CD4-positive, CD25-positive, alpha-beta regulatory T cell (primary cell): ENCODE measurements around the gene MYL12B. TPM values are rescaled to one million over a fixed set of nuclear protein-coding genes. Genes with fewer than 3 reads are reported as not detected.

Experiments used
- ATAC-seq, 2 donors: fragments of 150-1000 bp; cut with Tn5 transposase; one replicate each; pipeline ENCODE4 v1.10.0; 2021; ENCODE audit warnings: low read depth in 2 of 2, moderate number of reproducible peaks in 2 of 2, moderate library complexity in 1 of 2
- DNase-seq, 3 donors: peaks; one replicate each; pipeline versions ENCODE4 v3.0.0 to v3.0.0-alpha.2; 2012 to 2022; ENCODE audit warnings: mixed read lengths in 1 of 3
- H3K27ac ChIP-seq: one replicate; pipeline ENCODE4 v1.7.0; 2013; ENCODE audit warnings: mild to moderate bottlenecking, low read length; ENCODE audit not compliant: insufficient read depth, poor library complexity, severe bottlenecking
- H3K27me3 ChIP-seq: one replicate; pipeline ENCODE4 v1.7.0; 2013; ENCODE audit warnings: low read length; ENCODE audit not compliant: control insufficient read depth, insufficient read depth
- H3K36me3 ChIP-seq: one replicate; pipeline ENCODE4 v1.7.0; 2013; ENCODE audit warnings: mild to moderate bottlenecking, low read length, moderate library complexity; ENCODE audit not compliant: control insufficient read depth, insufficient read depth
- H3K4me1 ChIP-seq: 2 replicates; pipeline ENCODE4 v1.7.0; 2013; ENCODE audit warnings: mild to moderate bottlenecking, low read length; ENCODE audit not compliant: insufficient read depth, control insufficient read depth, poor library complexity, severe bottlenecking
- H3K4me3 ChIP-seq: one replicate; pipeline ENCODE4 v1.7.0; 2013; ENCODE audit warnings: low read depth, mild to moderate bottlenecking, low read length, moderate library complexity
- H3K9me3 ChIP-seq, 2 experiments: 1 replicate in 1 of 2; 2 replicates in 1 of 2; pipeline ENCODE4 v1.7.0; 2013; ENCODE audit warnings: low read length in 2 of 2, mild to moderate bottlenecking in 1 of 2, moderate library complexity in 1 of 2; ENCODE audit not compliant: control insufficient read depth in 2 of 2
- H3K27ac Mint-ChIP-seq, 3 donors: one replicate each; pipeline ENCODE4 v1.8.0; 2020 to 2022; ENCODE audit warnings: mild to moderate bottlenecking in 3 of 3, mixed read lengths in 3 of 3, moderate library complexity in 2 of 3
- H3K27me3 Mint-ChIP-seq: one replicate; pipeline ENCODE4 v1.8.0; 2022; ENCODE audit warnings: mild to moderate bottlenecking, mixed read lengths
- H3K36me3 Mint-ChIP-seq: one replicate; pipeline ENCODE4 v1.8.0; 2020; ENCODE audit warnings: mixed read lengths
- H3K4me1 Mint-ChIP-seq, 4 donors: one replicate each; pipeline ENCODE4 v1.8.0; 2020 to 2022; ENCODE audit warnings: mixed read lengths in 4 of 4, mild to moderate bottlenecking in 1 of 4
- H3K4me3 Mint-ChIP-seq, 4 donors: one replicate each; pipeline ENCODE4 v1.8.0; 2020 to 2022; ENCODE audit warnings: mild to moderate bottlenecking in 4 of 4, mixed read lengths in 4 of 4, moderate library complexity in 3 of 4
- H3K9me3 Mint-ChIP-seq, 7 donors: one replicate each; pipeline ENCODE4 v1.8.0; 2020 to 2022; ENCODE audit warnings: mixed read lengths in 7 of 7, mild to moderate bottlenecking in 3 of 7, moderate library complexity in 2 of 7
- polyA plus RNA-seq, 4 donors: library from polyadenylated mRNA; unstranded; fragments of 300-500 nt; fragmentation: Illumina TruSeq; gene quantifications; one replicate each; pipeline ENCODE4 v1.2.3, GENCODE V29; 2021
- total RNA-seq: library from RNA; stranded (reverse); gene quantifications from one replicate; pipeline ENCODE4 v1.2.3, GENCODE V29; 2022

Gene MYL12B
- total and polyA plus RNA-seq, 5 donors from 2014 or later = 168 to 1,134 (median 998) TPM

DNA sequence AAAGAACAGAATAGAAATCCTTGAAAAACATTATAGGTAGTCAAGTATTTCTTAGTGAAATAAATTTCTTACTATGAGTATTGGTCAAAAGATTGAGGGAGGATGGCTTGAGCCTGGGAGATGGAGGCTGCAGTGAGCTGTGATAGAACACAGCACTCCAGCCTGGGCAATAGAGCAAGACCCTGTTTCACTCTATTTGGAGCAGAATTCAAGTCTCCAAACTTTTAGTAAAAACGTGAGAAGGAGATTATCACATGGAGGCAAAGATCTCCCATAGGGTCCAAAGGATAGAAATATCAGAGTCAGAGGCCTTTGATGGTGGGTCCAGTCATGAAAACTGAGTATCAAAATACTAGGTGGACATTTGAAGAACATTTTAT is 16.8 kb upstream of the MYL12B start:
- peaks cover 10 to 41% (median 20%) of the 10 kb centered on the region in 4 donors for H3K4me1 Mint-ChIP-seq
- no peaks in the 10 kb centered on the region for H3K27me3 Mint-ChIP-seq
- peaks cover 0 to 11% (median 1%) of the 10 kb centered on the region in 7 donors for H3K9me3 Mint-ChIP-seq
- peaks cover 0 to 10% of the 10 kb centered on the region in 2 experiments for H3K9me3 ChIP-seq
- ATAC-seq (no peak), DNase-seq (no peak)
- H3K27ac Mint-ChIP-seq = peak overlapping the region; percentile 48 to 85 (median 62)
- H3K36me3 Mint-ChIP-seq = peaks cover 20% of the 10 kb centered on the region
- H3K4me3 ChIP-seq = peak overlapping the region; percentile 10
- H3K4me3 Mint-ChIP-seq = peak overlapping the region; percentile 94 to 99 (median 98)
- no peaks in the 10 kb centered on the region for H3K27me3 ChIP-seq
- H3K4me1 ChIP-seq = peaks cover 35% of the 10 kb centered on the region
- H3K27ac ChIP-seq = peak overlapping the region; percentile 1
- H3K36me3 ChIP-seq = peaks cover 7% of the 10 kb centered on the region

DNA sequence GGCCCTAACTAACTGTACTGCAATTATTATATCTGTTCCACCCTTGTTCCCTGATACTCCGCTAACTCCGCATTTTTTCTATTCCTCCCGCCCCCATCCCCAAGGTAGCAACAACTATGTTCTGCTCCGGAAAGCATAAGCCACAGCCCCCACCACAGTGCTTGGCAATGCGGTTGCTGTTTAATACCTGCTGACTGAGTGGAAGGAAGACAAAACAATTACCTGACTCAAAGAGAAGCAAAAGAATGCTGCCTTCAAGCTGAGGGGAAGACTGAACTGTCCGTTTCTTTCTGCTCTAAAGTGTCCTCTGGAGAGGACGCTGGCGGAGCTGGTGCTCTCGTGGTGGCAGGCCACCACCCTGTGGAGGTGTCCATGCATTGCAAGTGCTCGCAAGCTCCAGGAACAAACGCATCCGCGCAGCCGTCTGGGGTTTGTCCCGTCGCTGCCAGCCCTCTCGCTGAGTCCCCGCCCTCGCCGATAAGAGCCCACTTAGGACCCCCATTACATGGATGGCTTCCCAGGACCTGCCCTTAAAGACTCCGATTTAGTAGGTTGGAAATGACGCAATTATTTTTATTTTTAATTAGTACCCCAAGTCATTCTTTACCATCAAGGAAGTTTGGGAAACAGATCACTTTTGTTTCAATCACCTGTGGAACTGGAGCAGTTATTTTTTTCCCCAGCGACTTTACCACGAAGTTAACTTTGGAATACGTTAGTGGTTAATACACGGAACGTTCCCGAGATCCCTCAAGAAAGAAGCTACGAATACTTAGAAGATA is 15.9 kb upstream of the MYL12B start:
- peaks cover 0 to 10% of the 10 kb centered on the region in 2 experiments for H3K9me3 ChIP-seq
- Mint-ChIP-seq H3K36me3 (peaks cover 18% of the 10 kb centered on the region), H3K4me1 (peaks cover 16 to 47% (median 26%) of the 10 kb centered on the region in 4 donors), H3K27me3 (no peaks in the 10 kb centered on the region), H3K9me3 (peaks cover 0 to 7% (median 0%) of the 10 kb centered on the region in 7 donors), H3K27ac (peak overlapping the region; percentile 62 to 98 (median 94)), H3K4me3 (peak overlapping the region; percentile 94 to 99 (median 98))
- ATAC-seq (peak; percentile 63 to 72), DNase-seq (peak; percentile 65 to 90 (median 74))
- H3K27ac ChIP-seq = peak overlapping the region; percentile 88
- peaks cover 7% of the 10 kb centered on the region for H3K36me3 ChIP-seq
- H3K27me3 ChIP-seq = no peaks in the 10 kb centered on the region
- peak overlapping the region; percentile 99 for H3K4me3 ChIP-seq
- H3K4me1 ChIP-seq = peaks cover 44% of the 10 kb centered on the region

DNA sequence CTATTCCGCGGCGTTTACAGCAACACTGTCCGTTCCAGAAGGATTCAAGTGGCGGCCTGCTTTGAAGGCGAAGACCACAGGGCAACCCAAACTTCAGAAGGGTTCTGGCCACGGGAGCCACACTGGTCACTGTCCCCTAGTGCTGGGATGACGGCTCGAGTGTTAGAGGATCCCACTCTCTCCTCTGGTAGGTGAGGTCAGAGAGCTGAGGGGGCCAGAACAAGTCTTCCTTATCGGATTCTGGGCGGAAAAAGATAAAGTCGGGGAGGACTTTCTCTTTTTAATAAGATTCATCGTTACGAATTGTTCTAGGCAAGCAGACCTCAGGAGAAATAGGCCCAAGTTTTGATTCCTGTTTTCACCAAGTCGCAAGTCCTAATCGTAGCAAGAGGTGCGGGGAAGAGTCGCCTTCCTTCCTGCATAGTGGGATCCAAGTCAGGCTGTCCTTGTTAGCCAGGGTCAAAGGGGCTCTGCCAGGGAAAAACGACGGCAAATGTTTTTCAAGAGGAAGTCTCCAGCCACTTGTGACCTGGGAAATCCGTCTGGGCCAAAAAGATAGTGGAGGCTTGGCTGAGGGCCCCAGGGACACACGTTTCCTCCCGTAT is 15.2 kb upstream of the MYL12B start:
- peaks cover 7% of the 10 kb centered on the region for H3K36me3 ChIP-seq
- Mint-ChIP-seq H3K4me3 (peak overlapping the region; percentile 94 to 99 (median 98)), H3K4me1 (peaks cover 19 to 53% (median 30%) of the 10 kb centered on the region in 4 donors), H3K9me3 (peaks cover 0 to 7% (median 0%) of the 10 kb centered on the region in 7 donors), H3K27ac (peak overlapping the region; percentile 62 to 98 (median 94)), H3K36me3 (peaks cover 18% of the 10 kb centered on the region), H3K27me3 (no peaks in the 10 kb centered on the region)
- no peaks in the 10 kb centered on the region for H3K27me3 ChIP-seq
- peak overlapping the region; percentile 99 for H3K4me3 ChIP-seq
- DNase-seq (no peak), ATAC-seq (no peak)
- H3K9me3 ChIP-seq = peaks cover 0 to 5% of the 10 kb centered on the region in 2 experiments
- H3K4me1 ChIP-seq = peaks cover 51% of the 10 kb centered on the region
- peak overlapping the region; percentile 88 for H3K27ac ChIP-seq

DNA sequence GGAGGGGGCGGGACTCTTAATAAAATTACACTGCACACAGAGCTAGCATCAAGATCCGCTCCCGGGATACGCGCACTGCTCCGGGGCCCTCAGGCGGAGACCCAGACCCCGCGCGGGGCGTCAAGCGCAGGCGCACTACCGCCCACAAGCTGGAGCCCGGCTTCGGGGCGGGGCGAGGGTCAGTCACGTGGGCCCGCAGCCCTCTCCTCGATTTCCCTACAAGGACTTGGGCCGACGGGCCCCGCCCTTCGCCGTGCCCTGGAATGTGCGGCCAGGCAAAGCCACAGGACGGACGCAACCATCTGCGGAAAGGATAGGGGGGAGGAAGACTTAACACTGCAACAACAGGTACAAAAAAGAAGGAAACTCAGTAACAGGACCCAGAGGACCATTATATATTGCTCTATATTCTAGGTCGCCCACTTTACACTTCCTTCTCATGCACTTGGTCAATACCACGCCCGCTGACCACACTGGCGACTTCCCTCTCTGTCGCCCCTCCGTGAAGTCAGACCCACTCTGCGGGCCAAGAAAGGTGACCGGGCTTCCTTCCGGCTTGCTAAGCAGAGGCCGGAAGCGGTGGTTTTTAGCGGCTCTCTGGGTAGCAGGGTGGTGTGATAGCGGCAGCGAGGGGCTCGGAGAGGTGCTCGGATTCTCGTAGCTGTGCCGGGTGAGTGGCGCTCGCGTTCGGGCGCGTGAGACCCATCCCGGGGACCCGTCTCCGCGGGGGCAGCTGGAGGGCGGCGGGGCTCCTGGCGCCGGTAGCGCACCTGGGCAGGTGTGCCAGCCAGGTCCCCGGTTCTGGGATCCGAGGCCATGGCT is 14.5 kb upstream of the MYL12B start, which contains the start of gene MYL12A:
Gene MYL12A, plus strand, starts transcription at position 562 of the 822 bp plus-strand sequence. CDS start 5,447 bp downstream, outside the sequence.
- peak within 1 kb of the TSS; percentile 99 for H3K4me3 ChIP-seq
- H3K4me1 Mint-ChIP-seq = peaks cover 25 to 58% (median 36%) of the 10 kb centered on the region in 4 donors
- H3K4me3 Mint-ChIP-seq = peak within 1 kb of the TSS; percentile 94 to 99 (median 98)
- peaks cover 7% of the 10 kb centered on the region for H3K36me3 ChIP-seq
- no peaks in the 10 kb centered on the region for H3K27me3 ChIP-seq
- H3K27me3 Mint-ChIP-seq = no peaks in the 10 kb centered on the region
- peaks cover 58% of the 10 kb centered on the region for H3K4me1 ChIP-seq
- H3K9me3 Mint-ChIP-seq = peaks cover 0 to under 1% (median 0%) of the 10 kb centered on the region in 7 donors
- DNase-seq = peak; percentile 85 to 99 (median 86)
- peak within 1 kb of the TSS; percentile 62 to 98 (median 94) for H3K27ac Mint-ChIP-seq
- no peaks in the 10 kb centered on the region for H3K9me3 ChIP-seq
- peak within 1 kb of the TSS; percentile 88 for H3K27ac ChIP-seq
- peaks cover 12% of the 10 kb centered on the region for H3K36me3 Mint-ChIP-seq
- peak; percentile 75 for ATAC-seq

DNA sequence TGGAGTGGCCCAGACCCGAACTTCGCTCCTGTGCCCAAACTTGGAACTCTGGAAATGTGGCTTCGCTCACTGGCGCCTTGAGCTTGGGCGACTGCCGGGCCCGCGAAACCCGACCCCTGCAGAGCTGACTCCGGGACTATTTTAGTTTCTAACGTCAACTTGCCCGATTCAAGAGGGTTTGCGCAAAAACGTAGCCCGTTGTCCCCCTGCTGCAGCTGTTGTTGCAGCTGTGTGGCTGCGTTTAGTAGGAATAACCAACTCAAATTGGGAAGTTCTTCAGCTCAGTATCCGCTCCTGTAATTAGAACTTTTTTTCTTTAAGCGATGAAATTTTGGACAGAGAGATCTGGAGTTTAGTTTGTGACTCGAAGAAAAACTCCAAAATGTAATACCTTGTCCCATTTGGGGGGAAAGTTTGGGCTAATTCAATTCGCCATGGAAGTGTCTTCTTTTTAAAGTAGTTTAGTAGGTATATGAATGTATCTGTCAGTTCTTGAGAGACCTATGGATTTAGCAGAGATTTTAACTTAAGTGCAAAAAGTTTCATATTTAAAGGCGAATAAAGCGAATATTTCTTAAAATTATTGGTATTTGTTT is 13.8 kb upstream of the MYL12B start:
- Histone ChIP-seq H3K4me1 (peaks cover 65% of the 10 kb centered on the region), H3K36me3 (peaks cover 11% of the 10 kb centered on the region), H3K9me3 (no peaks in the 10 kb centered on the region), H3K4me3 (peak overlapping the region; percentile 99), H3K27ac (peak overlapping the region; percentile 88), H3K27me3 (no peaks in the 10 kb centered on the region)
- Mint-ChIP-seq H3K4me1 (peaks cover 32 to 65% (median 43%) of the 10 kb centered on the region in 4 donors), H3K27me3 (no peaks in the 10 kb centered on the region), H3K4me3 (peak overlapping the region; percentile 94 to 99 (median 98)), H3K36me3 (peaks cover 19% of the 10 kb centered on the region), H3K9me3 (no peaks in the 10 kb centered on the region), H3K27ac (peak overlapping the region; percentile 62 to 98 (median 94))
- peak in 1 of 3 donors; percentile 61 for DNase-seq
- no peak for ATAC-seq

DNA sequence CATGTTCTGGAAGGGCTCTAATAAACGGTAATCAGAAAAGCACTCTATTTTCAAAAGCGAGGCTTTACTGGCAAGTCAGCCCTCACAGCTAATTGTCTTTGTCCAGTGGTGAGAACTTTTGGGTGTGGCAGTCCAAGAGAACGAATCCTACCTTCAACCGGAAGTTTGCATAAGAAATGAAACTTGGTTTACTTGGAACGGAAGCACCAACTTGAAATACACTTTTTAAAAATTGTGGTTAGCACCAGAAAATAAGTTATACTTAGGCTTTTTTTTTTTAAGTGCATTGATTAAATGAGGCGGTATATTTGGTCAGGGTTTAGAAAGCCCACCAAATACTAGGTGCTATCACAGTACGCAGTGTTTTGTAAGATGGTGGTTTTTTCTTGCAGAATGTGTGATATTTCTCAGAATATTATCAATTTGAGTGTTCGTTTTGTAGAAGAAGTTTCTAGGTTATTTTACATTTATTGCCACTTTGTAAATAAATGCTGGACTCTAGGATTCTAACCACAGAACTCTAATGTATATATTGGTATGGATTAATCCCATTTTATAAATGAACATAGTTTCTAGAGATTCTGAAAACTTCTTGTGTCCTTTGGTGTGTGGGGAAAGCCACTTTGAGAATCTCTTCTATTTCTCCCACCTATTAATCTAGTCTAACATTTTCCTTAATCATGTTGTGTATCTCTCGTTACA is 13.1 kb upstream of the MYL12B start:
- ATAC-seq = no peak
- Histone ChIP-seq H3K4me3 (peak overlapping the region; percentile 99), H3K27ac (peak overlapping the region; percentile 88), H3K9me3 (no peaks in the 10 kb centered on the region), H3K4me1 (peaks cover 71% of the 10 kb centered on the region), H3K27me3 (no peaks in the 10 kb centered on the region), H3K36me3 (peaks cover 17% of the 10 kb centered on the region)
- Mint-ChIP-seq H3K27me3 (no peaks in the 10 kb centered on the region), H3K4me1 (peaks cover 32 to 67% (median 49%) of the 10 kb centered on the region in 4 donors), H3K27ac (peak overlapping the region; percentile 62 to 98 (median 94)), H3K4me3 (peak overlapping the region; percentile 94 to 99 (median 98)), H3K36me3 (peaks cover 25% of the 10 kb centered on the region), H3K9me3 (no peaks in the 10 kb centered on the region)
- peak; percentile 20 to 90 (median 62) for DNase-seq
